GM18873 (cell line): ENCODE data around the gene ATP10B.
A peak's percentile ranks its signal among the peaks of the same experiment; 100 is the strongest.
"Not testable (repeated sequence)": the region's sequence is repeated elsewhere in the genome, so short reads cannot be mapped to it uniquely, and the experiment has no call there.

ENCODE experiments used
- ATAC-seq: cut with Tn5 transposase; IDR thresholded peaks from one replicate; pipeline ENCODE4 v1.9.1; 2021; ENCODE audit warnings: mild to moderate bottlenecking, moderate library complexity, moderate number of reproducible peaks; ENCODE audit not compliant: unreplicated experiment, low FRiP score

Gene ATP10B

DNA sequence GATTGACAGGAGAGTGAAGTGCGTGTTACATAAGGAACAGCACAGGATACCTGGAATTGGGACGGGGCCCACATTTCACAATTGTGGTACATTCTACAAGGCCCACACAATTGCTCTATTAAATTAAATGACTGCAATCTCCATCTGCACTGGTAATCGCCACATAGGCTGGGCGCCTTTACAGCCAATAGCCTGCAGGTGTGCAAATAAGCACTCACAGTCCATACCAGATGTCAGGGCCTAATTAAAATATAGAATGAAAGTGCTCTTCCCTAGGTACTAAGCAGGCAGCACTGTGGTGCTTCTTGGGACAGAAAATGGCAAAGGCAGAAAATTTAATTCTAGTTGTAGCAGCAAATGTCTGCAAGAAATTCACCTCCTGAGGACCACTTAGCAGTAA lies 82.7 kb downstream of the ATP10B start:
- no peak for ATAC-seq

DNA sequence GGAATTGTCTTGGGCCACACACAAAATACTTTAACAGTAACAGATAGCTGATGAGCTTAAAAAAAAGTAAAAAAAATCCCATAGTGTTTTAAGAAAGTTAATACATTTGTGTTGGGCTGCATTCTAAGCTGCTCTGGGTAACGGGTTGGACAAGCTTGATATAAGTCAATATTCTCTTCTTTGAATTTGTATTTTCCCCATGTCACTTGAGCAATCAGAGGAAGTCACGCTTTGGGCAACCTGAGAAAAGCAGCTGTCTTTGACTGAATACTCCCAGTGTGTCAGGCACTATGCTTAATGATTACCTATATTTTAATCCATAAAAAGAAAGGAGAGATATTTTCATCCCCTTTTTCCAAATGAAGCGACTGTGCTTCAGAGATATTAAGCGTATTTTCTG lies 84.9 kb downstream of the ATP10B start:
- ATAC-seq = no peak

DNA sequence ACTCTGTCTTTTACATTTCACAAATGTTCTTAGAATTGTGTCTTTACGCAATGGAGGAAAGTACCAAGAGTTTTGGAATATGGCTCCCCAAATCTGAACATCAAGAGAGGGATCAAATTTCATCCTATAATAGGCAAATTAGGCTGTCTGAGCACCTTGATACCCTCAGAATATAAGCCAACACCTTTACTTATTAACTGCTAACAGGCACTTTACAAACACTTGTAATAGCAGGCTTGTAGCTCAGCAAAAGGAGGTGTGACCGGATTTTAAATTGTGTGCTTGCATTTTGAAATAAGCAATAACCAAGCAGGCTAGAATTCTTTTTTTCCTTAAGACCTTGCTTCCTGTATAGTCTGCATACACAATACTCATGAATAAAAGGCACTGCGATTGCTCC lies 92.0 kb downstream of the ATP10B start:
- ATAC-seq = no peak

DNA sequence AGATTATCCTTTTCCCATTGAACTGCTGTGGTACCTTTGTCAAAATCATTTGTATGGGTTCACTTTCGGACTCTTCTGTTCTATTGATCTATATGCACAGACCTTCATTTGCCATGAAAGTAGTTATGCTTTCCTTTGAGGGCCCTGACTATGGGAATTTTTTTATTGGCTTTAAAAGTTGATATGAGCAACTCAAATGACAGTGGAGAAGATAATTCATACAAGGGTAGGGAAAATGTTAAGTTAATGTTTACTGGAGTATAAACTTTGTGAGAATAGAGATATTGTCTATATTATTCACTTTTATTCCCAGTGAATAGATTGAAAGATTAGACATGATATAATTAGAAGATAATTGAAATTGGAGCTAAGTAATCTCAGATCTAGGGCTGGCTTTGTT lies 94.8 kb downstream of the ATP10B start:
- ATAC-seq = no peak

DNA sequence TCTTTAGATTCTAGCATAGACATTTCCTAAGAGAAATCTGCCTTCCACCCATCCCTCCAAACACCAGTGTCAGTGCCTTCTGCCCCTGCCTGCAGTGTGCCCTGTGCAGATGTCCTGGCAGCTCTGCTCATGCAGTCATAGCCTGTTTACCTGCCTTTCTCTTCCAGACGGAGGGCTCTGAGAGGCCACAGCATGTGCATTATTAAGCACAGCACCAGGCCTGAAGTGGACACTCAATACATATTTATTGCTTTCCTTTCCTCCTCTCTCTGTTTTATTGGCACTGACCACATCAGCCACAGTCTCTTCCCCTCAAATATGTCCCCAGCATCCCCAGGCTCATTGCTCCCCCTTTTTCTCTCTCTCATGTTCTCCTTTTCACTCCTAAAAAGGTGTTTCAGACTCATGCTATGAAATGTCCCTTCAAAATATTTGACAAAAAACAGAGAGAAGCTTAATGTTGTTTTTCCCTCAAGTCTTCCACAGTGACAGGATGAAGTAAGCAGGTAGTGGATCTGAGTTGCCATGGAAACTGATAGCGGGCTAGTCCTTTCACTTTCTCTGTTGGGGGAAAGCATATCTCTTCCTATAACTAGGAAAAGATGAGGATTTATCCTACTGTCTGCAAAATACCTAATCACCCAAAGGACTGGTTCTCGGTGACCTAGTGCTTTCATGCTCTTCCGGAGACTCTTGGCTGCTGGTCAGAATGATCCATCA lies 100.9 kb downstream of the ATP10B start:
- ATAC-seq = no peak

DNA sequence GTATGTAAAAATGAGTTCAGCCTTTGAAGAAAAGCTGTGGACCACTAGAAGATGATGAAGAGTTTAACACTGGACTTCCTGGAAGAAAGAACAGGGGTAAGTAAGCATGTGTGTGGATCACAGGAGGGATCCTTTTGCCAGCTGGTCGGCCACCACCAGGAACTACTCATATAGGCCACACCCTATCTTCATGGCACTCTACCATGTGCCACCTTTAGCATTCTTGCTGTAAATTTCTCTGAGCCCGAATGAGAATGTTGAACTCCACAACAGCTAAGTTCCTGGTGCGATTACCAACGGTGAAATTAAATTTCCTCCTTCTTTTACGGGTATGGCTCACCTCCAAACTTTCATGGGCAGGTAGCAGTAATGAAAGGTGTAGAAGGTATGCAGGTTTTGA lies 102.3 kb downstream of the ATP10B start:
- ATAC-seq = no peak

DNA sequence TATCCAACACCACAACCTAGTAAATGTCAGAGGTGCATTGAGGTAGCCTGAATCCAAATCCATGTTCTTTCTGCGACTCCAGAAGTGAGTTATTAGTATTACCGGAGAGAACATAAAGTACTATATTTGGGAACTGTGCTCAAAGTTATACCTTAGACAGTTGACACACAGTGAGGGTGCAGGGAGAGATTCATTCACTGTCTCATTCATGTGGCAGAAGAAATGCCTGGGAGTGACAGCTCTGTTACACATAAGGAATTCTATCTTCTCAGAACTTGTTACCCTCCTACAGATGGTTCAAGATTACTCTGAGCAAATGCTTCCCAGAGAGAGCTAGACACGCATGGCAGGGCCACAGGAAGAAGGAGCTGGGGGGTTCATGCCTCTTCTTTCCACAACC lies 103.0 kb downstream of the ATP10B start:
- no peak for ATAC-seq

DNA sequence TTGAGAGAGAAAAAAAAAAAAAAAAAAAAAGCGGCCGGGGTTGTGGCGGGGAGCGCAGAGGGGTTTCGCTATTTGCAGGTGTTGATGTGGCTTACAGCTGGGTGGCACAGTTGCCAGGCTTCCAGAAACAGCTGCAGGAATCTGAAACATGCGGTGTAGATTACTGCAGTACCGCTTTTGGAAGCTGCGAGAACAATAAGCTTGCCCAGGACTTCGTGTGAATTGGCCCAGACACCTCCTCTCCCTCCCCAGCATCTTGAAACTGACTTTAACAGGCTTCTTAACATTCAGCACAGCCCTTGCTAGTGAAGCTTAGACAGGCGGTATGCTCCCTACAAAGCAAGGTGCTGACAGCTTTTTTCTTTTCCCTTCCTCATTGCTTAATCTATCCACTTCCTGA lies 104.0 kb downstream of the ATP10B start:
- no peak for ATAC-seq

DNA sequence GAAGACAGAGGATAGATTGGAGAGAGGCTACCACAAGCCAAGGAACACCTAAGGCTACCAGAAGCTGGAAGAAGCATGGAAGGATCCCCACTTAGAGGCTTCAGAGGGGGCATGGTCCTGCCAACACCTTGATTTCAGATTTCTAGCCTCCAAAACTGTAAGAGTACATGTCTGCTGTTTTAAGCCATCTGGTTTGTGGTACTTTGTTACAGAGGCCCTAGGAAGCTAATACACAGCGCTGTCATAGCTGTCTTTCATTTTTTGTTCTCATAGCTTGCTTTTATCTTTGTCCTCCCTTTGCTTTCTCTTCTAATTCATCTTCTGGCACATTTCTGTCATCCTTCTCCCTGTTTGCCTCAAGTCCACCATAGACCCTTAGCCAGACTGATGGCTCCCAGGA lies 104.5 kb downstream of the ATP10B start:
- no peak for ATAC-seq

DNA sequence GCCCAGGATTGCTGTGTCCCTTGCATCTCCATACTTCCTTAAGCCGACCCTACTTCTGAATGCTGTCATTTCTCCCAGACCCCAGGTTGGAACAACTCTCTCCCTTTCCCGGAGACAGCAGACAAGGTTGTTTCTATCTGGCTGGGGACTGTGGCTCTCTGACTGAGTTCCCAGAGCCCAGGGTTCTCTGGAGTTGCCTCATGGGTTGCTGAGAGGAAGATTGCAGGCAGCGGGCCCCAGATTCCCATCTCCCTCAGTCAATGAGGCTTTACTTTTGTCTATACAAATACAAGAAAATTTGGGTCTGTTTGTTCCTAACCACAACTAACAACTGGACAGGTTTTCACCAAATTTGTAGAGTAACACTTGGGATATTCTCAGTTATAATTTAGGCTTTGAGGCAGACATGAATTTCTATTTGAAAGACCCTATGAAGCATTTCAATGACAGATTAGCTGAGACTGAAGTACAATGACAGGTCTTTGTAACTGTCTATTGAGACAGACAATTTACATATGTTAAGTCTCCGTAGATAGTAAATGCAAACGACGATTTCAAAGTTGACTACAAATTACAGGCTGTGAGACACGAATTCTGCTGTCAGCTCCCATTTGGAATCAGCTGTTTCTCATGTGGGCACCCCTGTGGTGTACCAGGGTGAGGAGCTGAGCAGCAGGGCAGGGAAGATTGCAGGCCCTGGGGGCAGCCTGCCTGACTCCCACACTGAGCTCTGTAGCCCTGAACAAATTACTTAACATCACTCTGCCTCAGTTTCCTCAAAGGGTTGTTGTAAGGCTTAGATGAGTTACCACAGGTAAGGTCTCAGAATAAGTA lies 107.5 kb downstream of the ATP10B start:
- ATAC-seq = no peak

DNA sequence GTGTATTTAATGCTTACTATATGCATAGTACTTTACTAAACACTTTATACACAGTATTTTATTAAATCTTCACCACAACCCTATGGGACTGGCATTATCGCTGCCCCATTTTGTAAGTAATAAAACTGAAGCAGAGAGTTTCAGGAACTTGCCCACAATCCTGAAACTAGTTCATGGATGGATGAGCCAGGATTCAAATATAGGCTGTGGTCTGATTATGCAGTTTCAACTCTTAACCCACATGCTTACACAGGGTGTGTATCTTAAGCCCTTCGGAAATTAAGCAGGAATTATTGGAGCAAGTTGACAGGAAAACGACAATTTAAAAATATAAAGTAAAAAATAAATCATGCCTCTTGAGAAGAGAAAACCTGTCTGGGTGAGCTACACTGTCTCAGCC lies 109.0 kb downstream of the ATP10B start:
- ATAC-seq = peak; percentile 66

DNA sequence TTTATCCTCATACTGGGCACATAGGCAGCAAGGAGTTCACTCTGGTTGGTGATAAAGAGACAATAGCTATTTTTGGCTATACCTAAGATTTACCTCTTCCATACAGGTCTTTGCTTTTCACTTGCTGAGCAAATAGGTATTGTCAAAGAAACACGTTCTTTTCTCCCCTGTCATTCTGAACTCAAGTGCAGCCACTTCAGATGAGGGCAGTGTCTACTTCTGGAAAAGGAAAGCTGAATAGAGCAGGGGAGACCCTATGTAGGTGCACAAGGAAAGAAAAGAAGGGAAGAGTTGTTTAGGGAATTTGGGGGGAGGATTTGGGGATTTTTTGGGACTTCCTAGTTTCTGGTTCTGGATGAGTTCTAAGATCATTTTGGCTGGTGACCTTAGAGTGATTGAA lies 109.6 kb downstream of the ATP10B start:
- ATAC-seq = no peak

DNA sequence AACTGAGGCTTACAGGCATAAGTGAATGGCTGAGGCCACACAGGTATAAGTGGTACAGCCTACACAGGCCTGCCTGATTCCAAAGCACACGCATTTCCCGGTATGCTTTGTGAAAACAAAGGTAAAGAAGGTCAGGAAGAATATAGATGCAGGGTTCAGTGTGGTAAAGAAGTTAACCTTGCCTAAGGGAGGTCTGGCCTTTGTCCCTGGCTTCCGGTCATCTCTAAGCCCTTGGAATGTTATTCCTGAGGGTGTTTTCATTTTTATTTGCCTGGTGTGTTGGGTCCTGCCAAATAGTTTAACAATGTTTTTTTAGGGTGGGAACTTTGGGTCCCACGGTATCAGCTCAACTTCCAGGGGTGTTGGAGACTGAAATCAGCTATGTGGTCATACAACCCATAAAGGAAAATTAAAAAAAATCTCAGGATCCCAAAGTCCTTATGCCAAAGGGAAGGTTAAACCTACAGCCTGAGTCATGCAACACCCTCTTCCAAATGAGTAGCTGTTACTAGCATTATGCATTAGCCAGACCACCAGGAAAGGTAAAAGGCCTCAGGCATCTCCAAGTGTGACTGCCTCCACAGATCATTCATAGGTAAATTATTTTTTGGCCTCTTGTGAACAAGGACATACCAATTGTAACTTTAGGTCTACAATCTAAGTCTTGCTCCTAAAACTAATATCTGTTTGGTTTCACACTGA lies 124.6 kb downstream of the ATP10B start:
- ATAC-seq = no peak

DNA sequence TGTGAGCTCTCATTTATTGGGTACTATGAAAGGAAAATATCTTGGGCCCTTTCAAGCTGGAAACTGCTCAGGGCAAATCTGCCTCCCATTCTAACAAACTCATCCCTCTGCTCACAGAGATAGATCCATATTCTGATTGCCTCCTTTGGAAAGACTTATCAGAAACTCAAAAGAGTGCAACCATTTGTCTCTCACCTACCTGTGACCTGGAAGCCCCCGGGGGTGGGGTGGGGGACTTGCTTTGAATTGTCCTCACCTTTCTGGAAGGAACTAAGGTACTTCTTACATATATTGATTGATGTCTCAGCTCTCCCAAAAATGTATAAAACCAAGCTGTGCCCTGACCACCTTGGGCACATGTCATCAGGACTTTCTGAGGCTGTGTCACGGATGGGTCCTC lies 125.3 kb downstream of the ATP10B start:
- ATAC-seq = no peak

DNA sequence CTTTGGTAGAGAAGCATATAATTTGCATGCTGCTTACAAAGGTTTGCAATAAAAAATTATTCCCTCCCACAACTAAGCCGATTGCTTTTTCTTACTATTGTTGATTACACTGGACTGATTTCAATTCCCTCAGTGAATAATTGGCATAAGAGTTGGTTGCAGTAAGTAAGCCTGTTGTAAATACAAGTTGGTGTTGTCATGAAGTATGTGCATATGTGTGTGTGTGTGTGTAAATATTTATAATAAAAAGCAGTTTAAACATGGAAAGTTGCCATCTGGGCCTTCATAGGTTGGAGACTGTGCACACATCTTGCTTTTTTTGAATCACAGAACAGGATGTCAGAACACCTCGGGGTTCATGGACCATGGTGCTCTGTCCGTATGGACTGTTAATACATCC lies 131.2 kb downstream of the ATP10B start:
- ATAC-seq = no peak

DNA sequence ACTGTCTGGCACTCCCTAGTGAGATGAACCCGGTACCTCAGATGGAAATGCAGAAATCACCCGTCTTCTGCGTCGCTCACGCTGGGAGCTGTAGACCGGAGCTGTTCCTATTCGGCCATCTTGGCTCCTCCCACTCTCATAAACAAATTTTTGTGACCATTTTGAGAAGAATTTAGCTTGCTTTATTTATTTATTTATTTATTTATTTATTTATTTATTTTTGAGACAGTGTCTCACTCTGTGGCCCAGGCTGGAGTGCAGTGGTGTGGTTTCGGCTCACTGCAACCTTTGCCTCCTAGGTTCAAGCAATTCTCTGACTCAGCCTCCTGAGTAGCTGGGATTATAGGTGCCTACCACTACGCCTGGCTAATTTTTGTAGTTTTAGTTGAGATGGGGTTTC lies 136.5 kb downstream of the ATP10B start:
- ATAC-seq = not testable (repeated sequence)

DNA sequence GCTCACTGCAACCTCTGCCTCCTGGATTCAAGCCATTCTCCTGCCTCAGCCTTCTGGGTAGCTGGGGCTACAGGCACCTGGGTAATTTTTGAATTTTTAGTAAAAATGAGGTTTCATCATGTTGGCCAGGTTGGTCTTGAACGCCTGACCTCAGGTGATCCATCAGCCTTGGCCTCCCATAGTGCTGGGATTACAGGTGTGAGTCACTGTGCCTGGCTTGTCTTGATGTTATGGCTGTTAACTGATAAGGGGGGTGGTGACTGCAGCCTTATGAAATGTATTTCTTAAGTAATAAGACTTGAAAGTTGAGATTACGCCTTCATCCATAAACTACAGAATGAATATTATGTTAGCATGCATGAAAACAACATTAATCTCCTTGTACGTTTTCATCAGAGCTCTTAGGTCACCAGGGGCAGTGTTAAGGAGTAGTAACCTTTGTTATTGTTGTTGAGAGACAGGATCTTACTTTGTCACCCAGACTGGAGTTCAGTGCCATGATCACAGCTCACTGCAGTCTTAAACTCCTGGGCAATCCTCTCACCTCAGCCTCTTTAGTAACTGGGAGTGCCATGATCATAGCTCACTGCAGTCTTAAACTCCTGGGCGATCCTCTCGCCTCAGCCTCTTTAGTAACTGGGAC lies 148.3 kb downstream of the ATP10B start:
- no peak for ATAC-seq

DNA sequence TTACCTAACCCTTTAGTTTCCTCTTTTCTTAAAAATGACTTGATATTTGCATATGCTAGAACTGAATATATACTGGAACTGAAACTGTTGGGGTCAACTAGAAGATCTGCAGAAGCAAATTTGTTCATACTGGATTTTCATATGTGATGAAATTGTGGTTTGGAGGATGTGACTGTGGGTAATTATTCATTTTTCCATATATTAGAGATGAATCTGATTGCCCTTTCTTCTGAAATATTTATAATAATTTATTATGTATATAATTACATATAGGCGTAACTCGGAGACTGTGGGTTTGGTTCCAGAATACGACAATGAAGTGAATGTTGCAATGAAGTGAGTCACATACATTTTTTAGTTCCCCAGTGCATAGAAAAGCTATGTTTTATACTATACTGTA lies 149.1 kb downstream of the ATP10B start:
- ATAC-seq = peak; percentile 88

DNA sequence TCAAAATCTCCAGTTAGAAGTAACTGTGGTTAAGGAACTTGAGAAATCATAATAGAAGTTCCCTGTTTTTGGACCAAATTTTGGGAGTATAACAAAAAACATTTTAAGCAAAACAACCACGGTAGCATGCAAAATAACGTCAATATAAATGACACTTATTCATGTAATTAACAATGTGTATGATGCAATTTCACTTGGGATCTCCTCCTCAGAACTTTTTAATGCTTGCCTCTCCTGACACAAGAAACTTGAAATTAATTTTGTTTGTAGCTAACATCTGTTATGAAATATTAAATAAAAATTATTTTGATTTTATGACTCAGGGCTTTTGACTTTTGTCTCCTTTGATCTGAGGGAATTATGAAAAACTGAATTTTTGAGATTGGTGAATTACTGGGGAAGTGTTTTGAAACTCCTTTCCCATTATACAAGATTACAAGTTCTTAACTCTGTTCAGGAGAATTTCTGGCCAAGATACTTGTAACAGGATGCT lies 149.7 kb downstream of the ATP10B start:
- no peak for ATAC-seq

DNA sequence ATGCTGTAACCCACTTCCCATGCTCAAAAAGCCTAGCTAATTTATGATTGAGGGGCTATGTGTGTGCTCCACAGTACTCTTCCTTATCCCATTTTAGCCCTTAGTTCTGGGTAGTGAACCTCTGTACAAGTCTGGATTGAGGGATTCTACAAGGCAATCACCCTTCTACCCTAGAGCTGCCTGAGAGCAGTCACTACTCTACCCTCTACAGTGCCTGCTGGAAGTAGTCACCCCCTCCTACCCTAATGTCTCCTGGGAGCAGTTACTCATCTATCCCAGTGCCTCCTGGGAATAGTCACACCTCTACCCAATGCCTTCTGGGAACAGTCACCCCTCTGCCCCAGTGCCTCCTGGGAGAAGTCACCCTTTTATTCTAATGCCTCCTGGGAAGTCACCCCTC lies 150.6 kb downstream of the ATP10B start:
- no peak for ATAC-seq

DNA sequence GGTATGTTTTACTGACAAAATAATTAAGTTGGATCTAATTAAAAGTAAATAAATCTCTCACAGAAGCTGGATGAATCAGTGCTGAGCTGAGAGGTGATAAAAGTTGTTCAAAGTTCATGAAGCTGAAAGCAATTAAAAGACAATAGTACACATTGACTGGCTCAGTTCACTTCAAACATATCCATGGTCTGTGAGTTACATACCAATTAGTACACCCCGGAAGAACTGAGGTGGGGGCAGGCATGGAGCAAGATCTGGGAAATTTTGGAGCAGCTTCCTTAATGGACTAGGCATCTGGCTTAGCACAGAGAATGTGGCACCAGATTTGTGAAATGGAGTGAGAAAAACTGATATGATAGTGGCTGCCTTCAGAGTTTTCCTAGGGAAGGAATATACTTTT lies 152.7 kb downstream of the ATP10B start:
- ATAC-seq = no peak
